Endothelial cell of umbilical vein (primary cell): ENCODE results near the gene DOCK4. TPM values are rescaled to one million over a fixed set of nuclear protein-coding genes. Genes with fewer than 3 reads are reported as not detected.

Experiments
- BruUV-seq: library from RNA; stranded (reverse); fragments of 400-500 nt; replicated peaks from 2 replicates; lab custom pipeline; 2021; lab: Mats Ljungman, UMichigan
- CTCF ChIA-PET: fragments of 300-600, 350-600 bp; sonication (Branson Sonifier 250); formaldehyde crosslinking; loops from one replicate; lab custom pipeline; 2021; ENCODE audit warnings: antibody characterized with exemption, inconsistent platforms; lab: Charles Lee
- POLR2A ChIA-PET: fragments of 300-600, 350-600 bp; sonication (Branson Sonifier 250); formaldehyde crosslinking; loops from one replicate; lab custom pipeline; 2021; ENCODE audit warnings: antibody characterized with exemption, inconsistent platforms; lab: Charles Lee
- DNase-seq: peaks from one replicate; pipeline ENCODE4 v3.0.0-alpha.2; 2011; ENCODE audit warnings: low read depth, low spot score
- FAIRE-seq: peaks from 2 replicates; lab custom pipeline; 2011; peaks lifted over from hg19 to GRCh38; lab: Jason Lieb, UNC
- H2AFZ ChIP-seq: 2 replicates; pipeline ENCODE4 v1.6.0; 2012; ENCODE audit warnings: low read depth, low read length, control low read depth, inconsistent platforms
- H3K27ac ChIP-seq: 2 replicates; pipeline ENCODE4 v1.5.1; 2011; ENCODE audit warnings: low read depth, mild to moderate bottlenecking, control low read depth, low read length, moderate library complexity; ENCODE audit not compliant: insufficient read depth
- H3K27me3 ChIP-seq, 2 experiments: 2 replicates each; pipeline versions ENCODE4 v1.6.0 to v1.6.1; 2011; ENCODE audit warnings: low read length in 2 of 2, mixed read lengths in 1 of 2; ENCODE audit not compliant: control insufficient read depth in 2 of 2, insufficient read depth in 2 of 2
- H3K36me3 ChIP-seq, 2 experiments: 2 replicates in 1 of 2; 3 replicates in 1 of 2; pipeline ENCODE4 v1.5.1; 2011; ENCODE audit warnings: low read length in 2 of 2, mild to moderate bottlenecking in 1 of 2, moderate library complexity in 1 of 2; ENCODE audit not compliant: control insufficient read depth in 2 of 2, insufficient read depth in 2 of 2; ENCODE audit errors: extremely low read depth in 1 of 2
- H3K4me1 ChIP-seq: 3 replicates; pipeline ENCODE4 v1.5.1; 2011; ENCODE audit warnings: mild to moderate bottlenecking, low read length; ENCODE audit not compliant: control insufficient read depth, insufficient read depth; ENCODE audit errors: extremely low read depth
- H3K4me2 ChIP-seq: 2 replicates; pipeline ENCODE4 v1.6.1; 2011; ENCODE audit warnings: low read length, control low read depth, mixed read lengths; ENCODE audit not compliant: insufficient read depth
- H3K4me3 ChIP-seq, 3 experiments: fragments of 200-600 bp in 1 of 3; sonication (generic), shearing (Covaris generic) in 1 of 3; replicated peaks in 1 of 3; 2 replicates each; pipeline ENCODE4 v1.5.1; 2011 to 2016; ENCODE audit warnings: control low read depth in 3 of 3, low read length in 3 of 3, mild to moderate bottlenecking in 2 of 3, inconsistent platforms in 1 of 3, low read depth in 1 of 3, moderate library complexity in 1 of 3; ENCODE audit not compliant: insufficient read depth in 1 of 3
- H3K79me2 ChIP-seq: 2 replicates; pipeline ENCODE4 v1.6.0; 2012; ENCODE audit warnings: low read length, inconsistent platforms; ENCODE audit not compliant: control insufficient read depth, insufficient read depth
- H3K9ac ChIP-seq: replicated peaks from 2 replicates; pipeline ENCODE3; 2011; ENCODE audit warnings: low read length, control low read depth; ENCODE audit not compliant: insufficient read depth; ENCODE audit errors: extremely low read depth
- H3K9me1 ChIP-seq: replicated peaks from 3 replicates; pipeline ENCODE4 v1.6.0; 2011; ENCODE audit warnings: mild to moderate bottlenecking, low read length; ENCODE audit not compliant: control insufficient read depth, insufficient read depth; ENCODE audit errors: extremely low read depth
- H3K9me3 ChIP-seq: replicated peaks from 2 replicates; pipeline ENCODE4 v1.5.1; 2012; ENCODE audit warnings: low read length, inconsistent platforms; ENCODE audit not compliant: control insufficient read depth, insufficient read depth
- H4K20me1 ChIP-seq: replicated peaks from 2 replicates; pipeline ENCODE3; 2011; ENCODE audit warnings: mild to moderate bottlenecking, low read length; ENCODE audit not compliant: control insufficient read depth, insufficient read depth; ENCODE audit errors: extremely low read depth
- EZH2 ChIP-seq: IDR thresholded peaks from 2 replicates; pipeline ENCODE4 v1.6.1; 2012; ENCODE audit warnings: borderline replicate concordance, low read depth, mild to moderate bottlenecking, moderate library complexity, low read length, inconsistent platforms; ENCODE audit not compliant: severe bottlenecking
- FOS ChIP-seq: IDR thresholded peaks from 2 replicates; pipeline ENCODE4 v1.6.1; 2011; ENCODE audit warnings: mild to moderate bottlenecking, low read length, moderate library complexity, borderline replicate concordance; ENCODE audit not compliant: insufficient read depth
- GATA2 ChIP-seq: IDR thresholded peaks from 2 replicates; pipeline ENCODE4 v1.7.0; 2011; ENCODE audit warnings: low read depth, mild to moderate bottlenecking, moderate library complexity, mixed read lengths, low read length; ENCODE audit not compliant: insufficient read length, insufficient read depth
- JUN ChIP-seq: IDR thresholded peaks from 2 replicates; pipeline ENCODE4 v1.6.1; 2011; ENCODE audit warnings: borderline replicate concordance, low read depth; ENCODE audit not compliant: insufficient read length, insufficient read depth
- MYC ChIP-seq: IDR thresholded peaks from one replicate; pipeline ENCODE4 v1.6.1; 2011; ENCODE audit warnings: mild to moderate bottlenecking, low read depth, low read length
- POLR2A ChIP-seq: IDR thresholded peaks from 2 replicates; pipeline ENCODE4 v1.6.1; 2012; ENCODE audit warnings: low read depth, mild to moderate bottlenecking, control low read depth, low read length
- POLR2AphosphoS5 ChIP-seq: IDR thresholded peaks from 2 replicates; pipeline ENCODE4 v1.6.1; 2012; ENCODE audit warnings: low read depth, mild to moderate bottlenecking, control low read depth, low read length, moderate library complexity; ENCODE audit not compliant: insufficient read depth
- dilution Hi-C: fragments of 300-500 bp; cut with MboI; formaldehyde crosslinking; loops from one replicate; pipeline ENCODE4 v1.15.0; 2019; ENCODE audit warnings: low sequenced_read_pairs; ENCODE audit not compliant: extremely low pct_ligation_motif_present
- intact Hi-C: fragments of 100-400 bp; cut with micrococcal nuclease; formaldehyde crosslinking; loops from one replicate; pipeline ENCODE4 v1.10.0; 2022
- polyA plus RNA-seq, 4 experiments: library from polyadenylated mRNA; depleted of rRNA in 3 of 4; stranded (reverse) in 3 of 4; unstranded in 1 of 4; fragments of >200 nt; gene quantifications; 2 replicates each; pipeline versions ENCODE4 v1.2.1 to v1.2.3, GENCODE V29; 2011 to 2012; ENCODE audit warnings: missing spikeins in 1 of 4
- total RNA-seq: library from RNA; stranded (reverse); gene quantifications from 2 replicates; pipeline ENCODE4 v1.2.3, GENCODE V29; 2021
- TF ChIP-seq, protein P1 (sequence below): IDR thresholded peaks from 2 replicates; pipeline ENCODE4 v1.6.1; 2011; ENCODE audit not compliant: insufficient read depth, insufficient read length
- TF ChIP-seq, protein P2 (sequence below), 2 donors: IDR thresholded peaks; 1 replicate in 1 of 2; 2 replicates in 1 of 2; pipeline ENCODE4 v1.5.1; 2011; ENCODE audit warnings: low read length in 2 of 2, mild to moderate bottlenecking in 2 of 2, moderate library complexity in 2 of 2, control low read depth in 1 of 2, inconsistent platforms in 1 of 2, low read depth in 1 of 2; ENCODE audit not compliant: insufficient read depth in 1 of 2; ENCODE audit errors: extremely low read depth in 1 of 2

The DOCK4 gene
- total and polyA plus RNA-seq, 2 donors (not counting 3 experiments of a cell fraction or from before 2014, with no cell fraction given): 47.4 to 164 TPM

DNA sequence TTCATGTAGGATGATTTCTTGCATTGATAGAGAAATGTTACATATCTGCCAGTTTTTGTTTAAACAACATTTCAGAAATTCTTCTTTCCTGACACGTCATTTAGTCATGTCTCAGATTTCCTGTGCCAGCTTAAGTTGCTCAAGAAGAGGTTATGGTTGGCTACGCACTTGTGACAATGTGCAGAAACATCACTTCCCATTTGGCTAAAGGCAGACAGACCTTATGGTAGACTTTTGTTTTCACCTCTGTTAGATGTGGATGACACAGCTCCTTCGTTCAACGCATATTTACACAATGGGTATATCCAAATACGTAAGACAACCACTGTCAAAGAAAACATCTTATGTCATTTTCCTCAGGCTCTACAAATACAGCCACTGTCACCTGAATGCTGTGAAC, 125.8 kb downstream of the DOCK4 start:
- TF ChIP-seq MYC: no peak
- peak; percentile 31 for TF ChIP-seq POLR2AphosphoS5
- TF ChIP-seq EZH2: no peak
- TF ChIP-seq POLR2A: no peak
- peak; percentile 60 for TF ChIP-seq GATA2
- peak; percentile 76 for TF ChIP-seq FOS
- TF ChIP-seq, protein P1, sequence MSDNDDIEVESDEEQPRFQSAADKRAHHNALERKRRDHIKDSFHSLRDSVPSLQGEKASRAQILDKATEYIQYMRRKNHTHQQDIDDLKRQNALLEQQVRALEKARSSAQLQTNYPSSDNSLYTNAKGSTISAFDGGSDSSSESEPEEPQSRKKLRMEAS: no peak
- TF ChIP-seq, protein P2, sequence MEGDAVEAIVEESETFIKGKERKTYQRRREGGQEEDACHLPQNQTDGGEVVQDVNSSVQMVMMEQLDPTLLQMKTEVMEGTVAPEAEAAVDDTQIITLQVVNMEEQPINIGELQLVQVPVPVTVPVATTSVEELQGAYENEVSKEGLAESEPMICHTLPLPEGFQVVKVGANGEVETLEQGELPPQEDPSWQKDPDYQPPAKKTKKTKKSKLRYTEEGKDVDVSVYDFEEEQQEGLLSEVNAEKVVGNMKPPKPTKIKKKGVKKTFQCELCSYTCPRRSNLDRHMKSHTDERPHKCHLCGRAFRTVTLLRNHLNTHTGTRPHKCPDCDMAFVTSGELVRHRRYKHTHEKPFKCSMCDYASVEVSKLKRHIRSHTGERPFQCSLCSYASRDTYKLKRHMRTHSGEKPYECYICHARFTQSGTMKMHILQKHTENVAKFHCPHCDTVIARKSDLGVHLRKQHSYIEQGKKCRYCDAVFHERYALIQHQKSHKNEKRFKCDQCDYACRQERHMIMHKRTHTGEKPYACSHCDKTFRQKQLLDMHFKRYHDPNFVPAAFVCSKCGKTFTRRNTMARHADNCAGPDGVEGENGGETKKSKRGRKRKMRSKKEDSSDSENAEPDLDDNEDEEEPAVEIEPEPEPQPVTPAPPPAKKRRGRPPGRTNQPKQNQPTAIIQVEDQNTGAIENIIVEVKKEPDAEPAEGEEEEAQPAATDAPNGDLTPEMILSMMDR (IDR thresholded peaks at IDR 0.05; ENCODE audit: extremely low read depth in 1 of 2, insufficient read depth in 1 of 2, low read depth in 1 of 2, low read length in 2 of 2): no peak
- peak; percentile 67 for TF ChIP-seq JUN
- Histone ChIP-seq H3K9me3 (no peaks in the 10 kb centered on the region), H4K20me1 (no peaks in the 10 kb centered on the region), H3K27ac (peak overlapping the region; percentile 95), H3K9me1 (no peaks in the 10 kb centered on the region), H3K36me3 (no peaks in the 10 kb centered on the region), H3K4me1 (peaks cover 46% of the 10 kb centered on the region), H3K79me2 (peaks cover 86% of the 10 kb centered on the region), H3K27me3 (no peaks in the 10 kb centered on the region), H3K4me2 (peak overlapping the region; percentile 78), H3K9ac (peak overlapping the region; percentile 67), H3K4me3 (peak overlapping the region in 1 of 3 experiments; percentile 36), H2AFZ (no peak overlapping the region)
- intact Hi-C loops: loop anchor here (1.0 to 5.0 kb wide), 6 partner anchors 52 to 332 kb away; no protein-coding TSS in a partner anchor
- DNase-seq (peak; percentile 85), FAIRE-seq (peak; percentile 73)
- ChIA-PET POLR2A (interaction anchor here (1.0 kb wide), 1 partner anchor 80 kb away, joined by 3 read pairs; no protein-coding TSS in a partner anchor), CTCF (interaction anchor here (0.7 to 3.8 kb wide), 19 partner anchors 9 to 415 kb away, joined by 3 to 16 read pairs (median 4); partner anchors contain the start of genes DOCK4 and ZNF277)
- BruUV-seq: no TSS peak
- dilution Hi-C loops: no loop called here
